DND-41 (cell line): ENCODE results near the gene CTBP2.

Experiments
- ATAC-seq: fragments of 200-7000 bp; cut with Tn5 transposase; 3 replicates; pipeline ENCODE4 v1.9.1; 2021; ENCODE audit warnings: low read depth; ENCODE audit not compliant: insufficient read depth
- DNase-seq: peaks from one replicate; pipeline ENCODE4 v3.0.0-alpha.2; 2020
- H2AFZ ChIP-seq: 2 replicates; pipeline ENCODE4 v1.6.0; 2012; ENCODE audit warnings: low read depth, low read length
- H3K27ac ChIP-seq: 2 replicates; pipeline ENCODE4 v1.5.1; 2012; ENCODE audit warnings: low read length, inconsistent platforms
- H3K27me3 ChIP-seq: fragments of 200-600 bp; sonication (generic); 2 replicates; pipeline ENCODE4 v1.6.0; 2012; ENCODE audit warnings: low read length, mild to moderate bottlenecking, inconsistent platforms; ENCODE audit not compliant: insufficient read depth, poor library complexity
- H3K36me3 ChIP-seq: 2 replicates; pipeline ENCODE4 v1.5.1; 2012; ENCODE audit warnings: low read length, inconsistent platforms; ENCODE audit not compliant: insufficient read depth
- H3K4me1 ChIP-seq: 2 replicates; pipeline ENCODE4 v1.5.1; 2012; ENCODE audit warnings: mild to moderate bottlenecking, low read length; ENCODE audit not compliant: insufficient read depth
- H3K4me2 ChIP-seq: 2 replicates; pipeline ENCODE4 v1.6.0; 2012; ENCODE audit warnings: mild to moderate bottlenecking, moderate library complexity, low read length, inconsistent platforms; ENCODE audit not compliant: insufficient read depth
- H3K4me3 ChIP-seq, 2 experiments: fragments of 200-600 bp in 1 of 2; shearing (Covaris generic) in 1 of 2; 2 replicates each; pipeline ENCODE4 v1.5.1; 2012 to 2016; ENCODE audit warnings: inconsistent platforms in 2 of 2, low read length in 2 of 2, mild to moderate bottlenecking in 2 of 2, low read depth in 1 of 2, moderate library complexity in 1 of 2
- H3K79me2 ChIP-seq: 2 replicates; pipeline ENCODE4 v1.6.0; 2012; ENCODE audit warnings: low read length, inconsistent platforms; ENCODE audit not compliant: insufficient read depth
- H3K9ac ChIP-seq: 2 replicates; pipeline ENCODE4 v1.6.0; 2012; ENCODE audit warnings: low read depth, mild to moderate bottlenecking, inconsistent platforms, low read length, moderate library complexity
- H3K9me3 ChIP-seq: 2 replicates; pipeline ENCODE4 v1.5.1; 2012; ENCODE audit warnings: low read length, moderate library complexity, mild to moderate bottlenecking, inconsistent platforms; ENCODE audit not compliant: insufficient read depth, severe bottlenecking
- H4K20me1 ChIP-seq: 2 replicates; pipeline ENCODE4 v1.6.0; 2012; ENCODE audit warnings: low read length; ENCODE audit not compliant: insufficient read depth
- CTCF ChIP-seq: IDR thresholded peaks from 2 replicates; pipeline ENCODE4 v1.5.1; 2012; ENCODE audit warnings: borderline replicate concordance, low read length, moderate library complexity, mild to moderate bottlenecking; ENCODE audit not compliant: poor library complexity, severe bottlenecking; ENCODE audit errors: extremely low read depth
- EZH2 ChIP-seq: IDR thresholded peaks from 3 replicates; pipeline ENCODE4 v1.6.1; 2012; ENCODE audit warnings: borderline replicate concordance, low read depth, mild to moderate bottlenecking, moderate library complexity, low read length, inconsistent platforms; ENCODE audit not compliant: severe bottlenecking

The CTBP2 gene

GRCh38 chr10:124974131-124974530 lies 186.2 kb downstream of the CTBP2 start:
- ATAC-seq = no peak
- Histone ChIP-seq H3K27ac (no peak overlapping the region), H4K20me1 (peaks cover 33% of the 10 kb centered on the region)

GRCh38 chr10:124972637-124973036 lies 187.7 kb downstream of the CTBP2 start:
- DNase-seq (no peak), ATAC-seq (no peak)
- H3K27me3 ChIP-seq = no peaks in the 10 kb centered on the region
- no peaks in the 10 kb centered on the region for H3K4me1 ChIP-seq
- H3K79me2 ChIP-seq = peaks cover 65% of the 10 kb centered on the region
- H3K4me3 ChIP-seq = no peak overlapping the region
- no peaks in the 10 kb centered on the region for H3K9me3 ChIP-seq
- H3K27ac ChIP-seq = no peak overlapping the region; the same call in 1 of the 2 replicates
- no peak overlapping the region for H3K4me2 ChIP-seq
- peaks cover 33% of the 10 kb centered on the region for H4K20me1 ChIP-seq
- H2AFZ ChIP-seq = no peak overlapping the region
- peaks cover 88% of the 10 kb centered on the region for H3K36me3 ChIP-seq
- no peak overlapping the region for H3K9ac ChIP-seq
- no peak for TF ChIP-seq EZH2
- TF ChIP-seq CTCF = no peak

More at GRCh38 chr10:124974131-124974530, 186.2 kb downstream of the CTBP2 start:
- H3K27me3 ChIP-seq = no peaks in the 10 kb centered on the region
- no peak for TF ChIP-seq CTCF
- TF ChIP-seq EZH2 = no peak
- no peak overlapping the region for H3K4me2 ChIP-seq
- no peak overlapping the region for H3K9ac ChIP-seq
- H3K4me3 ChIP-seq = no peak overlapping the region
- no peaks in the 10 kb centered on the region for H3K4me1 ChIP-seq
- DNase-seq = no peak
- peaks cover 84% of the 10 kb centered on the region for H3K36me3 ChIP-seq
- H2AFZ ChIP-seq = no peak overlapping the region
- peaks cover 62% of the 10 kb centered on the region for H3K79me2 ChIP-seq
- no peaks in the 10 kb centered on the region for H3K9me3 ChIP-seq

- H3K9ac ChIP-seq = no peak overlapping the region
- ATAC-seq = no peak
- H3K36me3 ChIP-seq = peaks cover 93% of the 10 kb centered on the region
- H3K27me3 ChIP-seq = no peaks in the 10 kb centered on the region
- H3K4me3 ChIP-seq = no peak overlapping the region
- no peak overlapping the region for H2AFZ ChIP-seq
- no peaks in the 10 kb centered on the region for H3K4me1 ChIP-seq
- peaks cover 71% of the 10 kb centered on the region for H3K79me2 ChIP-seq
- H3K4me2 ChIP-seq = no peak overlapping the region
- no peak for TF ChIP-seq CTCF
- no peak for TF ChIP-seq EZH2
- no peak for DNase-seq
- no peak overlapping the region for H3K27ac ChIP-seq
- peaks cover 41% of the 10 kb centered on the region for H4K20me1 ChIP-seq
- H3K9me3 ChIP-seq = no peaks in the 10 kb centered on the region
These were observed 189.1 kb downstream of the CTBP2 start for GRCh38 chr10:124971276-124971675.

- no peaks in the 10 kb centered on the region for H3K27me3 ChIP-seq
- no peak overlapping the region for H3K9ac ChIP-seq
- H3K36me3 ChIP-seq = peaks cover 61% of the 10 kb centered on the region
- DNase-seq = no peak
- peaks cover 87% of the 10 kb centered on the region for H3K79me2 ChIP-seq
- H3K4me3 ChIP-seq = no peak overlapping the region
- TF ChIP-seq CTCF (no peak), EZH2 (no peak)
- no peak for ATAC-seq
- H3K4me1 ChIP-seq = no peaks in the 10 kb centered on the region
- H3K9me3 ChIP-seq = no peaks in the 10 kb centered on the region
- no peak overlapping the region for H3K27ac ChIP-seq
- H3K4me2 ChIP-seq = no peak overlapping the region
- H2AFZ ChIP-seq = no peak overlapping the region
- H4K20me1 ChIP-seq = peaks cover 52% of the 10 kb centered on the region; the same call in 1 of the 2 replicates
These were observed 193.1 kb downstream of the CTBP2 start for GRCh38 chr10:124967255-124967654.
